Activated T-cell treated with anti-CD3 and anti-CD28 coated beads for 24 hours (primary cell): ENCODE data around the gene MAST3.

ENCODE experiments used
- DNase-seq: peaks from one replicate; pipeline ENCODE4 v3.0.0-alpha.2; 2020; ENCODE audit warnings: low read depth

The MAST3 gene

DNA sequence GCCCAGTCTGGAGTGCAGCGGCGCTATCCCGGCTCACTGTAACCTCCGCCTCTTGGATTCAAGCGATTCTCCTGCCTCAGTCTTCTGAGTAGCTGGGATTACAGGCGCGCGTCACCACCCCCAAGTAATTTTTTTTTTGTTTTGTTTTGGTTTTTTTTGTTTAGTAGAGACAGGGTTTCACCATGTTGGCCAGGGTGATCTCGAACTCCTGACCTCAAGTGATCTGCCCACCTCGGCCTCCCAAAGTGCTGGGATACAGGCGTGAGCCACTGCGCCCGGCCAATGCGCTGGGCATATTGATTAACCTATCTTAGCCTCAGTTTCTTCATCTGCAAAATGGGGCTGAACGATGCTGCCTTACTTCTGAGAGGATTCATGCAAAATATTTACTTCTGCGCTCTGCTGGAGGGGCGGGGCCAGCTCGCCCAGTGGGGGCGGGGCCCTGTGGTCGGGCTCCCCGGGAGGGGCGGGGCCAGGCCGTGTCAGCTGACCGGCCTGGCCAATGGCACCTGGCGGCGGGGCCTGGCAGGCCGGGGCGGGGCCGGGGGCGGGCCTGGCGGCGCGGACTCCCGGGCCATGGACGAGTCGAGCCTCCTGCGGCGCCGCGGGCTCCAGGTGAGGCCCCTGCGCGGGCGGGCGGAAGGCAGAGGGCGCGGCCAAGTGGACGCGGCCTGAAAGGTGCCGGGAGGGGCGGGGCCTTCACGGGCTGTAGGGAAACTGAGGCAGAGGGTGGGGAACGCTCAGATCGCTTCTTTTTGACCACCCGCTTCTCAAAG is at the start of gene MAST3:
MAST3 (plus strand) TSS at position 562 of the 776 bp plus-strand sequence; CDS start at position 577, 15 bp downstream.
- peak; percentile 86 for DNase-seq

DNA sequence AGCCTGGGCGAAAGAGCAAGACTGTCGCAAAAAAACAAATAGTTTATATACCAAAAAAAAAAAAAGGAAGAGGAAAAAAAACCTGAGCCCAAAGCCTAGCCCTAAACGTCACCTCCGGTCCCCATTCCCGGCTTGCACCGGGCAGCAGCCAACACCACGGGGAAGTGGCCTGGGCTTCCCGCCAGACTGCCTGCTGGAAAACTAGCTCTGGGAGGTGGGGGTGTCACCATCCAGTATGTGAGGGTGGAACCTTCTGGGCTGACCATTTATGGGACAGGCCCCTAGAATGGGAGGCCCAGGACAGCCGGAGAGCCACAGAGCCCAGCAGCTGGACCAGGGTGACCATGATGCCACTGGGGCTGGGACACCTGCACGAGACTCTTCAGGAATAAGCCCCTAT is 48.2 kb upstream of the MAST3 start:
- no peak for DNase-seq

- DNase-seq = no peak
Observed at GRCh38 chr19:18051887-18052286, 45.7 kb upstream of the MAST3 start.

GRCh38 chr19:18053576-18054219 is 43.9 kb upstream of the MAST3 start:
- no peak for DNase-seq

- DNase-seq = no peak
Observed at GRCh38 chr19:18055967-18056366, 41.6 kb upstream of the MAST3 start.

- no peak for DNase-seq
Observed at GRCh38 chr19:18057557-18057956, 40.0 kb upstream of the MAST3 start.

DNA sequence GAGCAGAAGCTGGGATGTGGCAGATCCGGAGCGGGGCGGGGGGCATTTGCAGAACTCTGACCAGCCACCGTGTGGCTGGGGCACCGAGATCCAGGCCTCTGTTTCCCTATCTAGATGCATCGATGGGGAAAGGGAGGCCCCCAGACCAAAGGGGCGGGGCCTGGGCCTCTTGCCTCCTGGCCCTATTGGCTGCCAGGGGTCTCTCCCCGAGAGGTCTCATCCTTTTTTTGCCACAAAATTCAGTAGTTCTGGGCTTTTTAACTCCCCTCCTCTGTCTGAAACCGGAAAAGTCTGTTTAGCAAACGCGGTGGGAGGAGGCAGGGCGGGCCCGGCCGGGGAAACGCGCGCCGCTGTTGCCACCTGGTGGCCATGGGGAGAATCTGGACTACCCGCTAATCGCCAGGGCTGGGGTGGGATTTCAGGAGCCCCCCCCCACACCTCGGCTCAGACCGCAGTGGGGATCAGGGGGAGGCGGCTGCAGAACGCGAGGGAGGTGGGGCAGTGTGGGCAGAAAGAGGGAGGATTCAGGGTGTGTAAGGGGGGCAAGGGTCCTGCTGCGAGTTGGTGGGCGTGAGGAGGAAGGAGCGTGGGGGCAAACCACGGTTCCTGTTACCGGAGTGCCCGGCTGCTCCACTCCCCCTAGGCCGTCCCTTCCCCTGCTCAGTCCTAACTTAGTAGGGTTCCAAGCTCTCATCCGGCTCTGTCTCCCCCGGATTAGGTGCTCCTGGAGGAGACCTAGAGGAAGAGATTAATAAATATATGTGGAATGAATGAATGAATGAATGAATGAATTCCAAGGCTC is 39.2 kb upstream of the MAST3 start:
- peak; percentile 66 for DNase-seq

- DNase-seq = no peak
Observed at GRCh38 chr19:18059297-18059696, 38.3 kb upstream of the MAST3 start.

DNA sequence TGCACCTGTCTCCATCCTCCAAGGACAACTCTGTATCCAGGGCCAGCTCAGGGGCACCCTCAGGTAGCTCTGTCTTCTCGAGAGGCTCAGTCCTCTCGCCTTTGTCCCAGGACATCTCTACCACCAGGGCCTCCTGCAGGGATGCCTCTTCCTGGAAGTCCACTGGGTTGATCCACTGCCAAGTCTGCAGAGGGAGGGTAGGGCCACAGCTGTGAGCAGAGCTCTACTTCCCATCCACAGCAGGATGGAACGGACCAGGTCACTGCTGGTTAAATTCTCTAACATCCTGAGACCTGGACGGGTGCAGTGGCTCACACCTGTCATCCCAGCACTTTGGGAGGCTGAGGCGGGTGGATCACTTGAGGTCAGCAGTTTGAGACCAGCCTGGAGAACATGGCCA is 37.7 kb upstream of the MAST3 start:
- DNase-seq = no peak

- no peak for DNase-seq
Observed at GRCh38 chr19:18060472-18060871, 37.1 kb upstream of the MAST3 start.

DNA sequence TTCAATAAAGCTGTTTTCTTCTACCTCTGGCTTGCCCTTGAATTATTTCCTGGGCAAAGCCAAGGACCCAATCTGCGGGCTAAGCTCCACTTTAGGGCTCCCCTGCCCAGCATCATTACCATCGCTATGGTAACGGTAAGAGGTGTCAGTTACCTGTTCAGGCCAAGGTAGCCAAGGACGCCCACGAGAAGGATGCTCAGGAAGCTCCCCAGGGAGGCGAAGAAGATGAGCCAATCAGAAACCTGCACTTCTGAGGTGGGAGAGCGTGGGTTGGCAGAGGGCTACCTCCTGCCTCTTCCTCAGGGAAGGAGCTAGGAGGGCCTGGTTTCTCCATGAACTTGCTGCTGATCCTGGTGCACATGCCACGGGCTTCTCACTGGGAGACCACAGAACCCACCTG is 35.5 kb upstream of the MAST3 start:
- DNase-seq = no peak

DNA sequence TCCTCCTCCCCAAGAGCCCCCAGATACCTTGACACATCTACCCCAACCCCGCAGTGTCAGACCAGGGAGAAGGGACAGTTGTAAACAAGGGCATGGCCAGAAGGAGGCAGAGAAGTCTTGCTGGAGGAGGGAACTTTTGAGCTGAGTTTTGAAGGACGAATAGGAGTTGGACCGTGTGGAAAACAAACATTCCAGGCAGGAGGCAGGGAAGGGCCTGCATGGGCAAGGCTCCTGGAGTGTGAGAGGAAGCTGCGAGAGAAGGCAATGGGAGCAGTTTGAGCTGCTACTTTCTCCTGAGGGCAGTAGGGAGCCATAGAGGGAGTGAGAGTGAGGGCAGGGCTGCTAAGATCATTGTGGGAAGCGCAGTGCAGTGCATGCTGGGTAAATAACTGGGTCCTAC is 34.1 kb upstream of the MAST3 start:
- no peak for DNase-seq

GRCh38 chr19:18065173-18065495 is 32.4 kb upstream of the MAST3 start:
- no peak for DNase-seq

GRCh38 chr19:18068395-18068794 is 29.2 kb upstream of the MAST3 start:
- DNase-seq = no peak

DNA sequence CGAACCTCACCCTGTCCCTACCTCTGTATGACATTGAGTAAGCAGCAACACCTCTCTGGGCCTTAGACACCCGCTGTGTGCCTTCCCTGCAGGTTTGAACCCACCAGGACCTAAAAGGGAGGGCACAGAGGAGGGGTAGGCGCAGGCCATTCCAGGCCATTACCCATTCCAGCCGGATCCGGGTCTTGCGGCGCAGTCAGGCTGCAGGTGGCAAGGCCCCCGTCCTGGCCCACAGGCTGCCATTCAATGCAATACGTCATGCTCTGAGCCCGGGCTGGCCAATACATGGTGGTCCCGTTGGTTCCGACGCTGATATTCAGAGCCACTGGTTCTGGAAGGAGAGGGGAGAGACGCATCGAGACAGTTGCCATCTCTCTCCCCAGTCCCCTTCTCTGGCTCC is 28.2 kb upstream of the MAST3 start:
- no peak for DNase-seq

DNA sequence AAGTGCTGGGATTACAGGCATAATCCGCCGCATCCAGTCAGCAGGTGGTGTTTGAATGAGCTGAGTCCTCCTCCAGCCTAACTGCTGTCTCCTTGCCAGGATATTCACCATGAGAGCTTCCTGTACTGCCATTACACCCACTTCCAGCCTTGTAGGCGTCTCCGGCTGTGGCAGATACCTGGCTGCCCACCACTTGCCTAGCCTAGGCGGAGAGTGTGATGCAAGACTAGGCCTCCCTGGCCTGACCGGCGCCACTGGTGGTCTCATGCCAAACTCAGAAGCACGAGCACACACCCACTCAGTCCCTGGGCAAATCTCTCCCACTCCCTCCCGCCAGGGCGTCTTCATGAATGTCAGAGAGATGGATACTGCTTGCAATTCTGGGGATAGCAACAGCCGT is 27.4 kb upstream of the MAST3 start:
- no peak for DNase-seq

GRCh38 chr19:18072335-18072734 is 25.2 kb upstream of the MAST3 start:
- no peak for DNase-seq

DNA sequence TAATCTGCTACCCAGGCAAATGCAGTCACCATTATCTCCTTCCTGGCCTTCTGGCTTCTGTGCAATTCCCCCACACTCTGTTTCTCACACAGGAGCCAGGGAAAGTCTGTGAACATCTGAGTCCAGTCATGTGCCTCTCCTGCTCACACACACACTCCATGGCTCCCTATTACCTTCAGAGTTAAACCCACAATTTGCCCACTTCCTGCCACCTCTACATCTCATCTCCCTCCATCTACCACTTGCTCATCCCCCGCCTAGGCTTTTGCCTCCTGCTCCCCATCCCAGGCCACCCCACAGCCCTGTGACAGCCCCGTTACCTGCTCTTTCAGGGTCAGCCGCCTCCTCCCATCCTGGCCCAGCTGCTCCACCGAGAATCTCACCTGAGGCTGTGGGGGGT is 24.4 kb upstream of the MAST3 start:
- DNase-seq = no peak

GRCh38 chr19:18074192-18074591 is 23.4 kb upstream of the MAST3 start:
- DNase-seq = no peak

- no peak for DNase-seq
Observed at GRCh38 chr19:18083929-18084684, 13.5 kb upstream of the MAST3 start.

GRCh38 chr19:18085702-18086457 is 11.7 kb upstream of the MAST3 start:
- no peak for DNase-seq
